Gastroesophageal sphincter (tissue), 3 donors: ENCODE results near the gene TTC23.
A peak's percentile ranks its signal among the peaks of the same experiment; 100 is the strongest.

Experiments used
- POLR2A ChIP-seq, 2 donors: fragments of 450-650 bp; IDR thresholded peaks; one replicate each; pipeline ENCODE4 v1.6.1; 2017; ENCODE audit warnings: antibody characterized with exemption in 2 of 2, mild to moderate bottlenecking in 2 of 2, moderate library complexity in 1 of 2
- TF ChIP-seq, protein P1 (sequence below), 4 experiments: fragments of 200-600 bp in 2 of 4; fragments of 450-650 bp in 2 of 4; sonication (generic) in 1 of 4; IDR thresholded peaks; one replicate each; pipeline ENCODE4 v1.5.1; 2017 to 2019; ENCODE audit warnings: antibody characterized with exemption in 4 of 4, mild to moderate bottlenecking in 2 of 4, moderate library complexity in 2 of 4

DNA sequence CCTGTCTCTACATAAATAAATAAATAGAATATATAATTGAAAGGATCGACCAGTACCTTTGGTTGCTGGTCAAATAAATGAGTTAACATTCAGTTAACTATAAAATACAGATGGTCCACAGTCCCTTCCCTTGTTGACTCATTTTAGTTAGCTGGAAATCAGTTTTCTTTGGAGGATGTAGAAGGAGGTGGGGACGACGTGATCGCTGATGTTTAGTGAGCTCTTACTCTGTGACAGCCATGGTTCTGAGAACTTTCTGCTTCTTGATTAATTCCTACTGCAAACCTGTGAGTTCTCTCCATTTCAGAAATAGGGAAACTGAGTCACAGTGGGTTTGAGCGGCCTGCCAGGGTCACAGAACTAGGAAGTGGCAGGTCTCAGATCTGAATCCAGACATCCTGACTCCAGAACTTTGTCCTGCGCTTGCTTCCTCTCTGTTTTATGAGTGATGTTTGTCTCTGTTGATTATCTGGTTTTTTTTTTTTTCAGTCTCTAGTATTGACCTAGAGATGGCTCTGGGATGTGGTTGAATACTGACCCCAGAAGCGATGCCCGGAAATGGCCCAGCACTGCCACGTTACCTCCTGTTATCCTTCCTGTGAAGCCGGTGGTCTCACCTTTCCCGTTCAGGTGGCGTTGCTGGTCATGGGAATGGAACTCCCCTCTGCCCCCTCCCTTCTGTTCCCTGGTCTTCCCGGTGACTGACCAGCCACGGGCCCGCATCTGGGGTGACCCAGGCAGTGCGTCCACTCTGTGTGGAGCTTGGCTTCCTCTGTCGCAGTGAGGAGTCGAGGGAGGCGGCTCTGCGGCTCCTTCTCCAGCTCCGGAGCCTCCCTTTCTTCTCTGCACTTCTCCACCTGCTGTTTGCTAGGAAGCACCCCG, 126.3 kb downstream of the TTC23 start:
- TF ChIP-seq, protein P1, sequence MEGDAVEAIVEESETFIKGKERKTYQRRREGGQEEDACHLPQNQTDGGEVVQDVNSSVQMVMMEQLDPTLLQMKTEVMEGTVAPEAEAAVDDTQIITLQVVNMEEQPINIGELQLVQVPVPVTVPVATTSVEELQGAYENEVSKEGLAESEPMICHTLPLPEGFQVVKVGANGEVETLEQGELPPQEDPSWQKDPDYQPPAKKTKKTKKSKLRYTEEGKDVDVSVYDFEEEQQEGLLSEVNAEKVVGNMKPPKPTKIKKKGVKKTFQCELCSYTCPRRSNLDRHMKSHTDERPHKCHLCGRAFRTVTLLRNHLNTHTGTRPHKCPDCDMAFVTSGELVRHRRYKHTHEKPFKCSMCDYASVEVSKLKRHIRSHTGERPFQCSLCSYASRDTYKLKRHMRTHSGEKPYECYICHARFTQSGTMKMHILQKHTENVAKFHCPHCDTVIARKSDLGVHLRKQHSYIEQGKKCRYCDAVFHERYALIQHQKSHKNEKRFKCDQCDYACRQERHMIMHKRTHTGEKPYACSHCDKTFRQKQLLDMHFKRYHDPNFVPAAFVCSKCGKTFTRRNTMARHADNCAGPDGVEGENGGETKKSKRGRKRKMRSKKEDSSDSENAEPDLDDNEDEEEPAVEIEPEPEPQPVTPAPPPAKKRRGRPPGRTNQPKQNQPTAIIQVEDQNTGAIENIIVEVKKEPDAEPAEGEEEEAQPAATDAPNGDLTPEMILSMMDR (IDR thresholded peaks at IDR 0.05) = peak in 1 of 4 experiments; percentile 2
- TF ChIP-seq POLR2A (IDR thresholded peaks at IDR 0.05) = peak in 1 of 2 donors; percentile 29
